Measurements from ENCODE around the gene UMODL1.

The UMODL1 gene

GRCh38 chr21:42117967-42118780 is 47.1 kb downstream of the UMODL1 start:
- DNase-seq = no peak

GRCh38 chr21:42118901-42119300 is 47.8 kb downstream of the UMODL1 start:
- DNase-seq = peak; percentile 53

GRCh38 chr21:42120101-42120902 is 49.2 kb downstream of the UMODL1 start:
- no peak for DNase-seq

GRCh38 chr21:42120903-42121535 is 49.9 kb downstream of the UMODL1 start:
- no peak for DNase-seq

GRCh38 chr21:42121794-42122193 is 50.7 kb downstream of the UMODL1 start:
- DNase-seq = peak; percentile 87

GRCh38 chr21:42122398-42122797 is 51.3 kb downstream of the UMODL1 start:
- no peak for DNase-seq

- no peak for DNase-seq
Measured at GRCh38 chr21:42122808-42123207, 51.7 kb downstream of the UMODL1 start.

- DNase-seq = no peak
Measured at GRCh38 chr21:42123219-42123908, 52.2 kb downstream of the UMODL1 start.

GRCh38 chr21:42124081-42124480 is 53.0 kb downstream of the UMODL1 start:
- no peak for DNase-seq

- DNase-seq = no peak
Measured at GRCh38 chr21:42124826-42125570, 53.9 kb downstream of the UMODL1 start.

- DNase-seq = no peak
Measured at GRCh38 chr21:42125571-42126544, 54.7 kb downstream of the UMODL1 start.

- DNase-seq = no peak
Measured at GRCh38 chr21:42127164-42128150, 56.3 kb downstream of the UMODL1 start.

GRCh38 chr21:42129300-42130266 is 58.5 kb downstream of the UMODL1 start:
- no peak for DNase-seq

- no peak for DNase-seq
Measured at GRCh38 chr21:42130441-42130840, 59.3 kb downstream of the UMODL1 start.

- DNase-seq = no peak
Measured at GRCh38 chr21:42132183-42132582, 61.1 kb downstream of the UMODL1 start.

- DNase-seq = no peak
Measured at GRCh38 chr21:42133131-42133530, 62.0 kb downstream of the UMODL1 start.

- no peak for DNase-seq
Measured at GRCh38 chr21:42135386-42136052, 64.4 kb downstream of the UMODL1 start.

Data from hematopoietic multipotent progenitor cell treated with erythropoietin and hydrocortisone succinate and interleukin-3 and kit ligand, for 8 days (in vitro differentiated cells).